ENCODE results near the gene PTPRM. TPM values are rescaled to one million over a fixed set of nuclear protein-coding genes. Genes with fewer than 3 reads are reported as not detected.

The PTPRM gene
- total RNA-seq, 1 experiment from 2014 or later = 6.2 TPM

DNA sequence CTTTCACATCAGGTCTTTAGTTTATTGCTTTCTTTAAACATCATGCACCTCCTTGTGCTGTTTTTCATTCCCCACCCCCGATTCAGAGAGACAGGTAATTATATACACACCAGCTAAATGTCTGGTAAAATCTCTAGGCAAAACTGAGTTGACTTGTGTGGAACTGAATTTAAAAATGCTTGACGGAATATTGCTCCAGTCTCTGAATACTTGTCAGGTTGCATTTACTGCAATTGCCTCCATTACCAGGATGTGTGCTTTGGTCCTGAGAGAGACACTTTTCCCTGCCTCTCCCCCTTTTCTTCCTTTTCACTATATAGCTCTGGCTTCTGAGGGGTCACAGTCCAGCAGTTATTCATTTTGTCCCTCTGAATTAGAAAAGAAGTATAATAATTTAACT, 104.0 kb downstream of the PTPRM start:
- no peak overlapping the region for H2BK120ac ChIP-seq (ENCODE audit: low read depth, low read length, poor library complexity, severe bottlenecking)
- no peak overlapping the region for H2BK5ac ChIP-seq (ENCODE audit: insufficient read length, low read length)
- Mint-ChIP-seq H3K4me1 (peaks cover 22 to 25% of the 10 kb centered on the region in 2 experiments), H3K27me3 (ENCODE audit: low read depth) (no peaks in the 10 kb centered on the region), H3K9me3 (no peaks in the 10 kb centered on the region), H3K27ac (no peak overlapping the region), H3K36me3 (ENCODE audit: insufficient read depth in 1 of 3, low read depth in 3 of 3) (no peaks in the 10 kb centered on the region), H3K4me3 (no peak overlapping the region)
- TF ChIP-seq CTCF (conservative IDR thresholded peaks at IDR 0.05) = no peak
- no peak overlapping the region for H4K8ac ChIP-seq (replicated peaks; ENCODE audit: insufficient read length, low read depth, low read length)
- no peak overlapping the region for H2AFZ ChIP-seq (ENCODE audit: low read length)
- no CpG with 5 or more reads among the region's 2 CpGs for WGBS (ENCODE audit: extremely low coverage, insufficient read length, low lambda C conversion rate)
- no peak overlapping the region for H3K9ac ChIP-seq (ENCODE audit: extremely low read depth, insufficient read length, low read length)
- H3K79me2 ChIP-seq (ENCODE audit: insufficient read depth, low read length) = no peaks in the 10 kb centered on the region
- no peak overlapping the region for H4K5ac ChIP-seq (ENCODE audit: insufficient read length, low read depth, low read length)
- no peak overlapping the region for H3K14ac ChIP-seq (ENCODE audit: insufficient read depth, low read length)
- H3T11ph ChIP-seq (ENCODE audit: low read length) = no peak overlapping the region
- no peak for DNase-seq
- no peak overlapping the region for H3K4me2 ChIP-seq (ENCODE audit: insufficient read depth, insufficient read length, low read length)
- no peak overlapping the region for H2BK15ac ChIP-seq (ENCODE audit: low read depth, low read length)
- no peaks in the 10 kb centered on the region for H3K23me2 ChIP-seq (ENCODE audit: insufficient read length, low read depth, low read length, poor library complexity, severe bottlenecking)
- H3K4ac ChIP-seq (ENCODE audit: low read depth, low read length) = no peak overlapping the region
- no peaks in the 10 kb centered on the region for H3K79me1 ChIP-seq (ENCODE audit: insufficient read depth, low read depth, low read length, poor library complexity, severe bottlenecking)
- H4K20me1 ChIP-seq (ENCODE audit: control insufficient read depth, insufficient read depth, insufficient read length) = no peaks in the 10 kb centered on the region
- no peak overlapping the region for H3K27ac ChIP-seq (ENCODE audit: insufficient read length, low read depth, low read length)
- H3K9me3 ChIP-seq (ENCODE audit: control insufficient read depth, low read depth, low read length) = no peaks in the 10 kb centered on the region
- H4K91ac ChIP-seq (ENCODE audit: insufficient read length, low read depth, low read length) = no peak overlapping the region
- no peak overlapping the region for H3K18ac ChIP-seq (ENCODE audit: insufficient read length, low read depth, low read length)
- H2AK5ac ChIP-seq (ENCODE audit: insufficient read length, low read length) = no peak overlapping the region
- no peak overlapping the region for H3K56ac ChIP-seq (ENCODE audit: insufficient read length, low read depth, low read length)
- no peak overlapping the region for H2BK12ac ChIP-seq (ENCODE audit: insufficient read length, low read depth, low read length)
- no peaks in the 10 kb centered on the region for H3K27me3 ChIP-seq (ENCODE audit: insufficient read depth, low read length)
- H3K4me1 ChIP-seq (ENCODE audit: insufficient read depth, low read length) = no peaks in the 10 kb centered on the region; the same call in 1 of the 2 replicates
- no peak overlapping the region for H3K23ac ChIP-seq (ENCODE audit: insufficient read length, low read depth, low read length)
- H2BK20ac ChIP-seq (ENCODE audit: low read depth, low read length, poor library complexity, severe bottlenecking) = peak overlapping the region; percentile 3
